A673 (cell line): ENCODE measurements around the gene THBS2. TPM values are rescaled to one million over a fixed set of nuclear protein-coding genes. Genes with fewer than 3 reads are reported as not detected.
"Not testable (repeated sequence)": the region's sequence is repeated elsewhere in the genome, so short reads cannot be mapped to it uniquely, and the experiment has no call there.

Source experiments
- BruUV-seq: library from RNA; stranded (reverse); fragments of 400-500 nt; replicated peaks from 2 replicates; lab custom pipeline; 2021; lab: Mats Ljungman, UMichigan
- CTCF ChIA-PET: fragments of 300-600 bp; sonication (Branson Sonifier 250); formaldehyde crosslinking; loops from one replicate; lab custom pipeline; 2022; ENCODE audit warnings: antibody characterized with exemption; lab: Charles Lee
- POLR2A ChIA-PET: fragments of 300-600 bp; sonication (Branson Sonifier 250); formaldehyde crosslinking; loops from one replicate; lab custom pipeline; 2022; ENCODE audit warnings: antibody characterized with exemption; ENCODE audit not compliant: low non-redundant PET; lab: Charles Lee
- DNase-seq: peaks from one replicate; pipeline ENCODE4 v3.0.0-alpha.2; 2015; ENCODE audit warnings: low spot score
- H3K27ac ChIP-seq: fragments of 200-600 bp; sonication (generic); 2 replicates; pipeline ENCODE4 v1.5.1; 2016; ENCODE audit warnings: mixed run types, low read depth, mild to moderate bottlenecking, mixed read lengths, antibody characterized with exemption, low read length; ENCODE audit not compliant: poor library complexity, severe bottlenecking
- H3K27me3 ChIP-seq: fragments of 200-600 bp; sonication (generic); replicated peaks from 2 replicates; pipeline ENCODE4 v1.6.1; 2017; ENCODE audit warnings: mixed run types, low read depth, mild to moderate bottlenecking, mixed read lengths, antibody characterized with exemption, low read length; ENCODE audit not compliant: insufficient read depth, poor library complexity
- H3K36me3 ChIP-seq: fragments of 200-600 bp; sonication (generic); 2 replicates; pipeline ENCODE4 v1.6.1; 2016; ENCODE audit warnings: mixed run types, mild to moderate bottlenecking, mixed read lengths, antibody characterized with exemption, low read length; ENCODE audit not compliant: insufficient read depth, poor library complexity, severe bottlenecking
- H3K4me1 ChIP-seq: fragments of 200-600 bp; sonication (generic); 2 replicates; pipeline ENCODE4 v1.6.1; 2017; ENCODE audit warnings: mixed run types, mild to moderate bottlenecking, mixed read lengths, antibody characterized with exemption, low read length; ENCODE audit not compliant: insufficient read depth, poor library complexity, severe bottlenecking
- H3K4me3 ChIP-seq: fragments of 200-600 bp; sonication (generic); 2 replicates; pipeline ENCODE4 v1.5.1; 2016; ENCODE audit warnings: low read depth, mixed run types, mild to moderate bottlenecking, mixed read lengths, low read length; ENCODE audit not compliant: poor library complexity, severe bottlenecking
- H3K9me3 ChIP-seq: fragments of 200-600 bp; sonication (generic); 2 replicates; pipeline ENCODE4 v1.6.1; 2016; ENCODE audit warnings: mixed run types, low read depth, mild to moderate bottlenecking, mixed read lengths, antibody characterized with exemption, low read length; ENCODE audit not compliant: poor library complexity, severe bottlenecking
- CTCF ChIP-seq: fragments of 300-800, 200-600 bp; sonication (generic); conservative IDR thresholded peaks from 2 replicates; pipeline ENCODE4 v1.5.1; 2017; ENCODE audit warnings: low read depth, mild to moderate bottlenecking, antibody characterized with exemption, low read length, moderate library complexity, mixed read lengths
- EZH2 ChIP-seq: fragments of 200-600 bp; sonication (generic); IDR thresholded peaks from 2 replicates; pipeline ENCODE4 v1.6.1; 2017; ENCODE audit warnings: borderline replicate concordance, low read depth, mild to moderate bottlenecking, mixed read lengths, antibody characterized with exemption, low read length; ENCODE audit not compliant: poor library complexity, severe bottlenecking
- intact Hi-C: fragments of 100-400 bp; cut with micrococcal nuclease; formaldehyde crosslinking; loops from one replicate; pipeline ENCODE4 v1.10.0; 2022; ENCODE audit not compliant: unreplicated experiment
- total RNA-seq: library from RNA; stranded (reverse); gene quantifications from 2 replicates; pipeline ENCODE4 v1.2.3, GENCODE V29; 2021

The THBS2 gene
- total RNA-seq, 1 experiment from 2014 or later = 0.13 TPM

GRCh38 chr6:169300916-169301315, 47.3 kb upstream of the THBS2 start:
- no peaks in the 10 kb centered on the region for H3K9me3 ChIP-seq
- no peaks in the 10 kb centered on the region for H3K4me1 ChIP-seq
- CTCF ChIA-PET = no interaction called here
- no peaks in the 10 kb centered on the region for H3K36me3 ChIP-seq
- TF ChIP-seq EZH2 = no peak
- TF ChIP-seq CTCF = no peak
- H3K27me3 ChIP-seq = no peaks in the 10 kb centered on the region
- no peak overlapping the region for H3K4me3 ChIP-seq
- H3K27ac ChIP-seq = no peak overlapping the region
- POLR2A ChIA-PET = no interaction called here
- intact Hi-C loops = no loop called here
- DNase-seq = no peak
- BruUV-seq = no TSS peak

- BruUV-seq, H3K36me3 ChIP-seq, H3K4me3 ChIP-seq, CTCF ChIA-PET, H3K27ac ChIP-seq, DNase-seq, H3K9me3 ChIP-seq, H3K27me3 ChIP-seq, intact Hi-C loops, H3K4me1 ChIP-seq, POLR2A ChIA-PET: not testable (repeated sequence)
These were observed 45.0 kb upstream of the THBS2 start for GRCh38 chr6:169298626-169299025.

- no peak overlapping the region for H3K27ac ChIP-seq
- CTCF ChIA-PET = no interaction called here
- intact Hi-C loops = no loop called here
These were observed 43.0 kb upstream of the THBS2 start for GRCh38 chr6:169296622-169297021.

More at GRCh38 chr6:169296622-169297021, 43.0 kb upstream of the THBS2 start:
- no peak overlapping the region for H3K4me3 ChIP-seq
- POLR2A ChIA-PET = no interaction called here
- peaks cover 4% of the 10 kb centered on the region for H3K4me1 ChIP-seq
- H3K36me3 ChIP-seq = no peaks in the 10 kb centered on the region
- no peaks in the 10 kb centered on the region for H3K9me3 ChIP-seq
- no peak for TF ChIP-seq EZH2
- no peak for TF ChIP-seq CTCF
- H3K27me3 ChIP-seq = no peaks in the 10 kb centered on the region
- no peak for DNase-seq
- BruUV-seq = no TSS peak
